WERI-Rb-1 (cell line): ENCODE measurements around the gene TPST2.

Experiments used
- DNase-seq: peaks from one replicate; pipeline ENCODE4 v3.0.0-alpha.2; 2020
- H3K27ac ChIP-seq: fragments of 250-450 bp; sonication (Bioruptor Pico); 2 replicates; pipeline ENCODE4 v1.5.1; 2020; ENCODE audit warnings: mild to moderate bottlenecking, moderate library complexity
- H3K27me3 ChIP-seq: fragments of 250-450 bp; sonication (Bioruptor Pico); 2 replicates; pipeline ENCODE4 v1.5.1; 2021; ENCODE audit warnings: mild to moderate bottlenecking, low read depth, moderate library complexity; ENCODE audit not compliant: insufficient read depth, severe bottlenecking
- H3K36me3 ChIP-seq: fragments of 250-450 bp; sonication (Bioruptor Pico); 2 replicates; pipeline ENCODE4 v1.5.1; 2020; ENCODE audit warnings: mild to moderate bottlenecking, moderate library complexity
- H3K4me3 ChIP-seq: 2 replicates; pipeline ENCODE4 v1.5.1; 2011; ENCODE audit warnings: low read depth, mild to moderate bottlenecking, control low read depth, low read length
- H3K9me3 ChIP-seq: fragments of 250-450 bp; sonication (Bioruptor Pico); 2 replicates; pipeline ENCODE4 v1.5.1; 2021; ENCODE audit warnings: mild to moderate bottlenecking, moderate library complexity; ENCODE audit not compliant: severe bottlenecking
- TF ChIP-seq, protein P1 (sequence below): IDR thresholded peaks from 2 replicates; pipeline ENCODE4 v1.5.1; 2011; ENCODE audit warnings: low read depth, mild to moderate bottlenecking, control low read depth, inconsistent platforms, low read length

Gene TPST2

DNA sequence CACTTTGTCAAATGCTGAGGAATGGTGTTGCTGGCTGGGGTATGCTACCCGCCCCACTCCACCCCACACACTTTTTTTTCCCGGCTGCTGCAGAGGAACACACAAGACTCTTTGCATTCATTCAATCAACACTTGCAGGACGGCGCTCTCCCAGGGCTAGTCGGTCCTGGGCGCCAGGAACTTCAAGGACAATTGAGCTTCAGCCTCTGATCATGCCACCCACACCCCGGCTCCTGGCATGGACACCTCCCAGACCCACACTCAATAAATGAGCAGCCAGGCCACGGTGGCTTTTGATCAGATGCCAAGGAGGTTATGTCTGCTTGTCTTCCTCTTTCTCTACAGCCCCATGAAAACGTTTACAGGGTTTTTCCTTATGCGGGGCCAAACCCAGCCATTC lies 19.8 kb downstream of the TPST2 start:
- H3K4me3 ChIP-seq = no peak overlapping the region
- no peaks in the 10 kb centered on the region for H3K36me3 ChIP-seq
- no peaks in the 10 kb centered on the region for H3K27me3 ChIP-seq
- DNase-seq = no peak
- no peaks in the 10 kb centered on the region for H3K9me3 ChIP-seq
- H3K27ac ChIP-seq = no peak overlapping the region
- TF ChIP-seq, protein P1, sequence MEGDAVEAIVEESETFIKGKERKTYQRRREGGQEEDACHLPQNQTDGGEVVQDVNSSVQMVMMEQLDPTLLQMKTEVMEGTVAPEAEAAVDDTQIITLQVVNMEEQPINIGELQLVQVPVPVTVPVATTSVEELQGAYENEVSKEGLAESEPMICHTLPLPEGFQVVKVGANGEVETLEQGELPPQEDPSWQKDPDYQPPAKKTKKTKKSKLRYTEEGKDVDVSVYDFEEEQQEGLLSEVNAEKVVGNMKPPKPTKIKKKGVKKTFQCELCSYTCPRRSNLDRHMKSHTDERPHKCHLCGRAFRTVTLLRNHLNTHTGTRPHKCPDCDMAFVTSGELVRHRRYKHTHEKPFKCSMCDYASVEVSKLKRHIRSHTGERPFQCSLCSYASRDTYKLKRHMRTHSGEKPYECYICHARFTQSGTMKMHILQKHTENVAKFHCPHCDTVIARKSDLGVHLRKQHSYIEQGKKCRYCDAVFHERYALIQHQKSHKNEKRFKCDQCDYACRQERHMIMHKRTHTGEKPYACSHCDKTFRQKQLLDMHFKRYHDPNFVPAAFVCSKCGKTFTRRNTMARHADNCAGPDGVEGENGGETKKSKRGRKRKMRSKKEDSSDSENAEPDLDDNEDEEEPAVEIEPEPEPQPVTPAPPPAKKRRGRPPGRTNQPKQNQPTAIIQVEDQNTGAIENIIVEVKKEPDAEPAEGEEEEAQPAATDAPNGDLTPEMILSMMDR = no peak

DNA sequence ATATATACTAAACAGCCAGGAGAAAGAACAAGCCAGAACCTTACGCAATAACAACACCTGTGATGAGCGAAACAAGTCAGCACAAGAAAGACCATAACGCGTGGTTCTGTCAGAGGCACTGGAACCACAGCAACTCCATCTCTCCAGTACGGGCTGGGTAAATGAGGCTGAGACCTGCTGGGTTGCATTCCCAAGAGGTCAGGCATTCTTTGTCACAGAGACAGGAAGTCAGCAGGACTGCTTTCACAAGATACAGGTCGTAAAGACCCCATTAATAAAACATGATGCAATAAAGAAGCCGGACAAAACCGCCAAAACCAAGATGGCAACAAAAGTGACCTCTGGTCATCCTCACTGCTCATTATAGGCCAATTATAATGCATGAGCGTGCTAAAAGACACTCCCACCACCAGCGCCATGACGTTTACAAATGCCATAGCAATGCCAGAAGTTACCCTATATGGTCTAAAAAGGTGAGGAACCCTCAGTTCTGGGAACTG lies 21.7 kb downstream of the TPST2 start:
- Histone ChIP-seq H3K27ac (no peak overlapping the region), H3K4me3 (no peak overlapping the region), H3K9me3 (no peaks in the 10 kb centered on the region), H3K27me3 (no peaks in the 10 kb centered on the region), H3K36me3 (no peaks in the 10 kb centered on the region)
- DNase-seq = no peak
- TF ChIP-seq, protein P1 = no peak

DNA sequence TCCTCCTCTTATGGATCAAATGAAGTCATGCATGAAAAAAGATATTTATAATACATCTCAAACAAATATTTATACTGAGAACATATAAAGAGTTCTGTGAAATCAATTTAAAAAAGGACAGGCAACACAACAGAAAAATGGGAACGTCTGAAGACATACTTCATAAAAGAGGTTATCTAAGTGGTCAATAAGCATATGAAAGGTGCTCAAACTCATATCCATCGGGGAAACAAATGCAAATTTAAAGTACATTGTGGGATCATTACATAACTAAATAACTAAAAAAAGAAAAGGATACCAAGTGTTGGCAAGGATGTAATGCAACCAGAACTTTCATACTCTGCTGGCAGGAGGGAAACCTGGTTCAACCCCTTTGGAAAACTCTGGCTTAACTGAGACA lies 22.3 kb downstream of the TPST2 start:
- H3K9me3 ChIP-seq = no peaks in the 10 kb centered on the region
- DNase-seq = no peak
- no peak overlapping the region for H3K4me3 ChIP-seq
- no peaks in the 10 kb centered on the region for H3K27me3 ChIP-seq
- H3K27ac ChIP-seq = no peak overlapping the region
- H3K36me3 ChIP-seq = no peaks in the 10 kb centered on the region
- TF ChIP-seq, protein P1 = no peak

DNA sequence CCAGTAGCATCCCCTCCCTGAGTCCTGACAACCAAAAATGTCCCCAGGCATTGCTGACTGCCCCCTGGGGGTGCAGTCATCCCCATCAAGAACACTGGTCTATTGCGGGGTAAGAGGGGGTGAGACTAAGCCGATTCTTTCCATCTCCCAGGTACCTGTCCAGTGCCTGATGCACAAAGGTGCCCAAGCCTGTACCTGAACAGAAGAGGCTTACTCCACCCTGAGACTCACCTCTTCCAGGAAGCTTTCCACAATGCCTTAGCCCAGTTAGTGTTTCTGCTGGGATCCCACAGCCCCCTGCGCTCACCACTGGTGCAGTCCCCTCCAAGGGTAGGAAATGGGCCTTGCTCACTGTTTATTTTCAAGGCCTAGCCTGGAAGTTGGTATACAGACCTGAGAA lies 22.9 kb downstream of the TPST2 start:
- H3K9me3 ChIP-seq = no peaks in the 10 kb centered on the region
- no peaks in the 10 kb centered on the region for H3K27me3 ChIP-seq
- TF ChIP-seq, protein P1 = no peak
- H3K27ac ChIP-seq = no peak overlapping the region
- no peak overlapping the region for H3K4me3 ChIP-seq
- no peaks in the 10 kb centered on the region for H3K36me3 ChIP-seq
- DNase-seq = no peak

DNA sequence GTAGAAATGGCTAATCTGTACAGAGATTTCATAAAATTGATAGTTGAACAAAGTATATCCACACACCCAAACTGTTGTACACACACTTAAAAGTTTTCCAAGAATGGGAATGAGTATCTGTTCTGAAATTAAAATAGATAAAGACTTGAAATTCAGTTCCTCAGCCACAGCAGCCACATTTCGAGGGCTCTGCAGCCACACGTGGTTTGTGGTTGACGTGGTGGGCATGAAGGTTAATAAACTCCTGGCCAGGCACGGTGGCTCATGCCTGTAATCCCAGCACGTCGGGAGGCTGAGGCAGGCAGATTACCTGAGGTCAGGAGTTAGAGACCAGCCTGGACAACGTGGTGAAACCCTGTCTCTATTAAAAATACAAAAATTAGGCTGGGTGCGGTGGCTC lies 24.0 kb downstream of the TPST2 start:
- Histone ChIP-seq H3K4me3 (no peak overlapping the region), H3K27ac (no peak overlapping the region), H3K9me3 (no peaks in the 10 kb centered on the region), H3K36me3 (no peaks in the 10 kb centered on the region), H3K27me3 (no peaks in the 10 kb centered on the region)
- TF ChIP-seq, protein P1 = no peak
- DNase-seq = no peak

DNA sequence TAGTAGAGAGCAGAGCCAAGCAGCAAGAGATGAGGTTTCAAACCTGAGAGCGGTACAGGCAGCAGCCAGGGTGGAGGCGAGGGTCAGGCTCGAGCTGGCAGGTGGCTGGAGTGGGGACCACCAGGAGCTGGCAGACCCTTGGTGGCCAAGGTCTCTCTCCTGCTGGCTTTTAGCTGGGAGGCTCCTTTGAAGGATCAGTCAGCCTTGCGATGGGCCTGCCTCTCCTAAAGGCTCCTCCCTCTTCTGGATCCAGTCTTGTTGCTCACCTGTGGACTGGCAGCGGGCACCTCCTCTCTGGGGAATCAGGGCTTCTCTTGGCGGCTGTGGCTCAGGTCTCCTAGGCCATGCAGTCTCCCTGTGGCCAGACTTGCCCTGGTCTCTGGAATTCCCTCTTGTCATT lies 24.8 kb downstream of the TPST2 start:
- H3K27me3 ChIP-seq = no peaks in the 10 kb centered on the region
- H3K27ac ChIP-seq = no peak overlapping the region
- no peak overlapping the region for H3K4me3 ChIP-seq
- no peaks in the 10 kb centered on the region for H3K9me3 ChIP-seq
- H3K36me3 ChIP-seq = no peaks in the 10 kb centered on the region
- TF ChIP-seq, protein P1 = no peak
- DNase-seq = no peak
